HEK293 (cell line): ENCODE measurements around the gene CYB5D1.
A peak's percentile ranks its signal among the peaks of the same experiment; 100 is the strongest.

ENCODE experiments used
- BCL6B ChIP-seq: fragments of 450-650 bp; formaldehyde crosslinking; IDR thresholded peaks from 2 replicates; pipeline ENCODE4 v1.5.1; 2017; ENCODE audit warnings: missing biosample characterization, missing genetic modification characterization
- EGR2 ChIP-seq: fragments of 450-650 bp; formaldehyde crosslinking; IDR thresholded peaks from 2 replicates; pipeline ENCODE4 v1.5.1; 2016; ENCODE audit warnings: low read depth, missing biosample characterization, missing genetic modification characterization
- HIC1 ChIP-seq: fragments of 450-650 bp; formaldehyde crosslinking; IDR thresholded peaks from 2 replicates; pipeline ENCODE4 v1.5.1; 2016; ENCODE audit warnings: missing biosample characterization, missing genetic modification characterization
- HOXD13 ChIP-seq: sonication (generic); formaldehyde crosslinking; IDR thresholded peaks from 2 replicates; pipeline ENCODE4 v1.8.0; 2022; ENCODE audit warnings: missing genetic modification reagents, borderline replicate concordance
- KLF7 ChIP-seq: fragments of 450-650 bp; formaldehyde crosslinking; IDR thresholded peaks from 2 replicates; pipeline ENCODE4 v1.5.1; 2016; ENCODE audit warnings: missing biosample characterization, missing genetic modification characterization, borderline replicate concordance
- OSR2 ChIP-seq: fragments of 450-650 bp; formaldehyde crosslinking; IDR thresholded peaks from 2 replicates; pipeline ENCODE4 v1.5.1; 2016; ENCODE audit warnings: missing biosample characterization, missing genetic modification characterization
- OVOL3 ChIP-seq: fragments of 450-650 bp; formaldehyde crosslinking; IDR thresholded peaks from 2 replicates; pipeline ENCODE4 v1.5.1; 2016; ENCODE audit warnings: missing biosample characterization, missing genetic modification characterization
- SCRT2 ChIP-seq: fragments of 450-650 bp; formaldehyde crosslinking; IDR thresholded peaks from 2 replicates; pipeline ENCODE4 v1.5.1; 2016; ENCODE audit warnings: missing biosample characterization, missing genetic modification characterization
- TCF7L2 ChIP-seq: IDR thresholded peaks from 2 replicates; pipeline ENCODE4 v1.6.1; 2011; ENCODE audit warnings: low read depth, mild to moderate bottlenecking, inconsistent platforms, low read length, moderate library complexity, borderline replicate concordance
- ZBTB26 ChIP-seq: fragments of 450-650 bp; formaldehyde crosslinking; optimal IDR thresholded peaks from 2 replicates; pipeline ENCODE3; 2016; ENCODE audit warnings: missing biosample characterization, mild to moderate bottlenecking, missing genetic modification characterization
- ZBTB48 ChIP-seq: fragments of 450-650 bp; formaldehyde crosslinking; IDR thresholded peaks from 2 replicates; pipeline ENCODE4 v1.5.1; 2016; ENCODE audit warnings: missing biosample characterization, missing genetic modification characterization
- ZBTB8A ChIP-seq: fragments of 450-650 bp; formaldehyde crosslinking; IDR thresholded peaks from 2 replicates; pipeline ENCODE4 v1.5.1; 2016; ENCODE audit warnings: missing biosample characterization, missing genetic modification characterization
- ZNF133 ChIP-seq: fragments of 450-650 bp; formaldehyde crosslinking; IDR thresholded peaks from 2 replicates; pipeline ENCODE4 v1.5.1; 2016; ENCODE audit warnings: missing biosample characterization, missing genetic modification characterization
- ZNF138 ChIP-seq: fragments of 450-650 bp; formaldehyde crosslinking; IDR thresholded peaks from 2 replicates; pipeline ENCODE4 v1.5.1; 2016; ENCODE audit warnings: missing biosample characterization, missing genetic modification characterization, borderline replicate concordance
- ZNF26 ChIP-seq: fragments of 450-650 bp; formaldehyde crosslinking; IDR thresholded peaks from 2 replicates; pipeline ENCODE4 v1.5.1; 2016; ENCODE audit warnings: missing biosample characterization, missing genetic modification characterization
- ZNF311 ChIP-seq: fragments of 450-650 bp; formaldehyde crosslinking; IDR thresholded peaks from 2 replicates; pipeline ENCODE4 v1.5.1; 2017; ENCODE audit warnings: missing biosample characterization, missing genetic modification characterization, borderline replicate concordance
- ZNF324 ChIP-seq: fragments of 450-650 bp; formaldehyde crosslinking; IDR thresholded peaks from 2 replicates; pipeline ENCODE4 v1.5.1; 2016; ENCODE audit warnings: missing biosample characterization, missing genetic modification characterization
- ZNF335 ChIP-seq: fragments of 450-650 bp; formaldehyde crosslinking; conservative IDR thresholded peaks from 2 replicates; pipeline ENCODE4 v1.5.1; 2016; ENCODE audit warnings: missing biosample characterization, missing genetic modification characterization
- ZNF350 ChIP-seq: fragments of 450-650 bp; formaldehyde crosslinking; IDR thresholded peaks from 2 replicates; pipeline ENCODE4 v1.5.0; 2017; ENCODE audit warnings: missing biosample characterization, mild to moderate bottlenecking, missing genetic modification characterization
- ZNF37A ChIP-seq: fragments of 450-650 bp; IDR thresholded peaks from 2 replicates; pipeline ENCODE4 v1.5.1; 2018; ENCODE audit warnings: missing biosample characterization, missing genetic modification characterization
- ZNF404 ChIP-seq: fragments of 450-650 bp; formaldehyde crosslinking; IDR thresholded peaks from 2 replicates; pipeline ENCODE4 v1.5.1; 2017; ENCODE audit warnings: missing biosample characterization, missing genetic modification characterization
- ZNF48 ChIP-seq: fragments of 450-650 bp; formaldehyde crosslinking; IDR thresholded peaks from 2 replicates; pipeline ENCODE4 v1.5.1; 2016; ENCODE audit warnings: missing biosample characterization, missing genetic modification characterization
- ZNF501 ChIP-seq: fragments of 450-650 bp; formaldehyde crosslinking; IDR thresholded peaks from 2 replicates; pipeline ENCODE4 v1.5.1; 2016; ENCODE audit warnings: missing biosample characterization, missing genetic modification characterization
- ZNF529 ChIP-seq: fragments of 450-650 bp; formaldehyde crosslinking; IDR thresholded peaks from 2 replicates; pipeline ENCODE4 v1.5.1; 2017; ENCODE audit warnings: missing genetic modification characterization, missing biosample characterization; ENCODE audit not compliant: insufficient replicate concordance
- ZNF544 ChIP-seq: fragments of 450-650 bp; formaldehyde crosslinking; IDR thresholded peaks from 2 replicates; pipeline ENCODE4 v1.5.0; 2017; ENCODE audit warnings: missing biosample characterization, missing genetic modification characterization
- ZNF549 ChIP-seq: fragments of 450-650 bp; IDR thresholded peaks from 2 replicates; pipeline ENCODE4 v1.5.1; 2018; ENCODE audit warnings: missing biosample characterization, missing genetic modification characterization, mild to moderate bottlenecking, inconsistent platforms, moderate library complexity
- ZNF645 ChIP-seq: fragments of 450-650 bp; formaldehyde crosslinking; IDR thresholded peaks from 2 replicates; pipeline ENCODE4; 2016; ENCODE audit warnings: missing biosample characterization, missing genetic modification characterization
- ZNF658 ChIP-seq: fragments of 450-650 bp; formaldehyde crosslinking; IDR thresholded peaks from 2 replicates; pipeline ENCODE4; 2016; ENCODE audit warnings: missing biosample characterization, missing genetic modification characterization
- ZNF704 ChIP-seq: fragments of 450-650 bp; formaldehyde crosslinking; IDR thresholded peaks from 2 replicates; pipeline ENCODE4 v1.5.1; 2016; ENCODE audit warnings: missing biosample characterization, missing genetic modification characterization
- ZNF747 ChIP-seq: fragments of 450-650 bp; formaldehyde crosslinking; IDR thresholded peaks from 2 replicates; pipeline ENCODE4 v1.5.1; 2016; ENCODE audit warnings: missing biosample characterization, missing genetic modification characterization
- ZSCAN30 ChIP-seq: fragments of 450-650 bp; IDR thresholded peaks from 2 replicates; pipeline ENCODE4 v1.5.1; 2018; ENCODE audit warnings: missing biosample characterization, mild to moderate bottlenecking, missing genetic modification characterization, moderate library complexity
- ZSCAN5A ChIP-seq: fragments of 450-650 bp; formaldehyde crosslinking; IDR thresholded peaks from 2 replicates; pipeline ENCODE4 v1.5.1; 2016; ENCODE audit warnings: missing biosample characterization, missing genetic modification characterization

The CYB5D1 gene

GRCh38 chr17:7841396-7841914, 16.3 kb upstream of the CYB5D1 start (continued):
- TF ChIP-seq ZNF529 (tag by site-specific recombination) (no peak), ZNF324 (tag by site-specific recombination) (no peak), ZNF26 (no peak), SCRT2 (tag by site-specific recombination) (no peak), BCL6B (tag by site-specific recombination) (no peak), ZNF37A (no peak), EGR2 (tag by site-specific recombination) (no peak), ZBTB8A (no peak), ZNF350 (tag by site-specific recombination) (no peak), ZNF704 (tag by site-specific recombination) (no peak), ZNF645 (tag by site-specific recombination) (no peak), ZNF501 (tag by site-specific recombination) (no peak), ZNF747 (tag by site-specific recombination) (no peak), ZBTB48 (tag by site-specific recombination) (0 out of 2 replicates have a peak, but pooled peaks have one; percentile 35), ZNF133 (tag by site-specific recombination) (no peak), KLF7 (no peak), ZSCAN5A (tag by site-specific recombination) (no peak), TCF7L2 (no peak), HIC1 (tag by site-specific recombination) (peak; percentile 65), ZNF138 (tag by site-specific recombination) (no peak), ZNF544 (tag by site-specific recombination) (no peak), ZNF404 (tag by site-specific recombination) (no peak), ZNF658 (tag by site-specific recombination) (no peak), ZNF48 (no peak), ZBTB26 (no peak), OVOL3 (tag by site-specific recombination) (0 out of 2 replicates have a peak, but pooled peaks have one; percentile 41), OSR2 (tag by site-specific recombination) (0 out of 2 replicates have a peak, but pooled peaks have one; percentile 8), ZNF549 (no peak), ZSCAN30 (tag by site-specific recombination) (peak; percentile 58; the same call in 1 of the 2 replicates), ZNF335 (peak; percentile 80), HOXD13 (no peak), ZNF311 (tag by site-specific recombination) (no peak)
